B cell (primary cell): Measurements from ENCODE around the gene RINL. TPM values are rescaled to one million over a fixed set of nuclear protein-coding genes. Genes with fewer than 3 reads are reported as not detected.

Experiments used
- ATAC-seq: fragments of 200-7000 bp; cut with Tn5 transposase; one replicate; pipeline ENCODE4 v1.10.0; 2021; ENCODE audit warnings: low read depth, mild to moderate bottlenecking, moderate number of reproducible peaks, moderate library complexity
- CTCF ChIA-PET: fragments of 350-600 bp; sonication (Branson Sonifier 250); formaldehyde crosslinking; loops from one replicate; lab custom pipeline; 2021; ENCODE audit warnings: antibody characterized with exemption, inconsistent platforms; lab: Charles Lee
- POLR2A ChIA-PET: fragments of 350-600 bp; sonication (Branson Sonifier 250); formaldehyde crosslinking; loops from one replicate; lab custom pipeline; 2021; ENCODE audit warnings: antibody characterized with exemption; lab: Charles Lee
- DNase-seq: peaks from one replicate; pipeline ENCODE4 v3.0.0; 2013
- H2AFZ ChIP-seq: 2 replicates; pipeline ENCODE4 v1.6.1; 2012; ENCODE audit warnings: mild to moderate bottlenecking, low read depth, low read length; ENCODE audit not compliant: insufficient read depth, poor library complexity, severe bottlenecking
- H3K27ac ChIP-seq, 2 donors: 1 replicate in 1 of 2; 2 replicates in 1 of 2; pipeline ENCODE4 v1.5.1; 2012 to 2013; ENCODE audit warnings: low read length in 2 of 2, mild to moderate bottlenecking in 2 of 2, moderate library complexity in 1 of 2
- H3K27me3 ChIP-seq, 4 experiments: fragments of 200-600 bp in 1 of 4; sonication (generic) in 1 of 4; replicated peaks in 1 of 4; 1 replicate in 2 of 4; 2 replicates in 2 of 4; pipeline versions ENCODE4 v1.6.1 to v1.7.0; 2013 to 2016; ENCODE audit warnings: low read length in 3 of 4, mild to moderate bottlenecking in 2 of 4, mixed read lengths in 1 of 4, moderate library complexity in 1 of 4; ENCODE audit not compliant: insufficient read depth in 4 of 4, control insufficient read depth in 3 of 4; ENCODE audit errors: control extremely low read depth in 1 of 4
- H3K36me3 ChIP-seq, 2 experiments: replicated peaks in 1 of 2; 1 replicate in 1 of 2; 2 replicates in 1 of 2; pipeline versions ENCODE4 v1.6.1 to v1.7.1; 2013; ENCODE audit warnings: low read length in 1 of 2; ENCODE audit not compliant: insufficient read depth in 2 of 2, control insufficient read depth in 1 of 2; ENCODE audit errors: control extremely low read depth in 1 of 2, extremely low read depth in 1 of 2
- H3K4me1 ChIP-seq, 2 donors: fragments of 200-600 bp in 1 of 2; sonication (generic) in 1 of 2; 1 replicate in 1 of 2; 2 replicates in 1 of 2; pipeline versions ENCODE4 v1.5.1 to v1.6.1; 2013 to 2017; ENCODE audit warnings: low read length in 2 of 2; ENCODE audit not compliant: control insufficient read depth in 2 of 2, insufficient read depth in 2 of 2
- H3K4me2 ChIP-seq: replicated peaks from 2 replicates; pipeline ENCODE3; 2012; ENCODE audit warnings: mild to moderate bottlenecking, low read depth, low read length; ENCODE audit not compliant: poor library complexity, severe bottlenecking
- H3K4me3 ChIP-seq, 5 experiments: fragments of 200-600 bp in 1 of 5; sonication (generic) in 1 of 5; 1 replicate in 3 of 5; 2 replicates in 2 of 5; pipeline versions ENCODE4 v1.5.1 to v1.7.0; 2011 to 2016; ENCODE audit warnings: low read length in 4 of 5, mild to moderate bottlenecking in 4 of 5, low read depth in 2 of 5, control low read depth in 1 of 5, moderate library complexity in 1 of 5; ENCODE audit not compliant: insufficient read depth in 1 of 5; ENCODE audit errors: control extremely low read depth in 1 of 5, extremely low read depth in 1 of 5
- H3K79me2 ChIP-seq: fragments of 200-600 bp; sonication (generic); one replicate; pipeline ENCODE4 v1.6.0; 2016; ENCODE audit warnings: low read length; ENCODE audit not compliant: control insufficient read depth, insufficient read depth
- H3K9ac ChIP-seq: fragments of 200-600 bp; sonication (generic); 2 replicates; pipeline ENCODE4 v1.6.1; 2017; ENCODE audit warnings: mild to moderate bottlenecking, low read length, moderate library complexity
- H3K9me3 ChIP-seq, 3 donors: one replicate each; pipeline versions ENCODE4 v1.6.1 to v1.7.1; 2013; ENCODE audit warnings: low read length in 2 of 3; ENCODE audit not compliant: control insufficient read depth in 2 of 3, insufficient read depth in 1 of 3; ENCODE audit errors: control extremely low read depth in 1 of 3
- H4K20me1 ChIP-seq: 2 replicates; pipeline ENCODE4 v1.6.0; 2012; ENCODE audit warnings: mild to moderate bottlenecking, low read length; ENCODE audit not compliant: insufficient read depth, control insufficient read depth, poor library complexity, severe bottlenecking
- H3K27ac Mint-ChIP-seq: one replicate; pipeline ENCODE4 v1.8.0; 2021; ENCODE audit warnings: mixed read lengths
- H3K27me3 Mint-ChIP-seq: one replicate; pipeline ENCODE4 v1.8.0; 2021; ENCODE audit warnings: mixed read lengths
- H3K4me1 Mint-ChIP-seq: one replicate; pipeline ENCODE4 v1.8.0; 2021; ENCODE audit warnings: mixed read lengths
- H3K4me3 Mint-ChIP-seq: one replicate; pipeline ENCODE4 v1.8.0; 2021; ENCODE audit warnings: mixed read lengths
- H3K9me3 Mint-ChIP-seq: one replicate; pipeline ENCODE4 v1.8.0; 2022; ENCODE audit warnings: mixed read lengths; ENCODE audit not compliant: insufficient read depth
- CTCF ChIP-seq: fragments of 200-600 bp; IDR thresholded peaks from one replicate; pipeline ENCODE4 v1.8.0; 2022; ENCODE audit warnings: antibody characterized with exemption, mild to moderate bottlenecking
- EZH2 ChIP-seq: IDR thresholded peaks from 2 replicates; pipeline ENCODE4 v1.6.1; 2012; ENCODE audit warnings: borderline replicate concordance, low read depth, mild to moderate bottlenecking, moderate library complexity, low read length; ENCODE audit not compliant: insufficient read depth, poor library complexity, severe bottlenecking
- WGBS: methylation state at CpG from one replicate; pipeline ENCODE4 v1.1.5; 2013; ENCODE audit warnings: missing lambda C conversion rate; ENCODE audit not compliant: insufficient coverage; 5-methylcytosine and 5-hydroxymethylcytosine counted together
- intact Hi-C: fragments of 100-400 bp; cut with micrococcal nuclease; formaldehyde crosslinking; loops from one replicate; pipeline ENCODE4 v1.10.0; 2022
- polyA plus RNA-seq: library from polyadenylated mRNA; depleted of rRNA; stranded (reverse); fragments of >200 nt; gene quantifications from 2 replicates; pipeline ENCODE4 v1.2.3, GENCODE V29; 2012
- total RNA-seq, 2 donors: library from RNA; stranded (reverse); fragments of 120-200 nt in 1 of 2; gene quantifications; 1 replicate in 1 of 2; 2 replicates in 1 of 2; pipeline versions ENCODE4 v1.2.3 to v1.2.4, GENCODE V29; 2013 to 2022

Gene RINL
- total and polyA plus RNA-seq, 2 donors (not counting 1 experiment from before 2014, with no cell fraction given) = 67.0 to 113 TPM

GRCh38 chr19:38868551-38868950 is 9.5 kb downstream of the RINL start:
- Histone ChIP-seq H3K9ac (peak overlapping the region; percentile 91), H3K36me3 (peaks cover 0 to 7% of the 10 kb centered on the region in 2 experiments), H3K4me1 (peaks cover 49 to 68% of the 10 kb centered on the region in 2 donors), H3K27ac (peak overlapping the region; percentile 41 to 76), H2AFZ (peak overlapping the region; percentile 80), H3K9me3 (peaks cover 0 to 6% (median 0%) of the 10 kb centered on the region in 3 donors), H3K27me3 (no peaks in the 10 kb centered on the region), H3K4me3 (peak overlapping the region; percentile 70 to 97 (median 86)), H3K4me2 (peak overlapping the region; percentile 99), H3K79me2 (peaks cover 20% of the 10 kb centered on the region), H4K20me1 (no peaks in the 10 kb centered on the region)
- POLR2A ChIA-PET = interaction anchor here (0.7 to 10.3 kb wide), 12 partner anchors 8 to 134 kb away, joined by 3 to 237 read pairs (median 6); partner anchors contain the start of genes ECH1, HNRNPL, NFKBIB and RINL
- no peaks in the 10 kb centered on the region for H3K27me3 Mint-ChIP-seq
- WGBS = 31% methylated on average over 3 of the region's 6 CpGs
- peak overlapping the region; percentile 95 for H3K4me3 Mint-ChIP-seq
- ATAC-seq (no peak), DNase-seq (peak; percentile 31)
- peak overlapping the region; percentile 92 for H3K27ac Mint-ChIP-seq
- CTCF ChIA-PET = interaction anchor here (0.7 to 4.2 kb wide), 17 partner anchors 10 to 129 kb away, joined by 3 to 42 read pairs (median 11); partner anchors contain the start of genes ECH1, MRPS12, NFKBIB and RINL
- no peaks in the 10 kb centered on the region for H3K9me3 Mint-ChIP-seq
- peaks cover 61% of the 10 kb centered on the region for H3K4me1 Mint-ChIP-seq
- intact Hi-C loops = loop anchor here (2.0 to 10.0 kb wide), 5 partner anchors 18 to 536 kb away; partner anchors contain the start of genes FAM98C, NFKBIB, SIRT2 and ZFP36
- TF ChIP-seq EZH2 (no peak), CTCF (no peak)
